NB4 (cell line): ENCODE measurements around the gene REPS1.

ENCODE experiments used
- MYC ChIP-seq: IDR thresholded peaks from 2 replicates; pipeline ENCODE4 v1.6.1; 2011; ENCODE audit warnings: low read depth, low read length
- POLR2A ChIP-seq: IDR thresholded peaks from 2 replicates; pipeline ENCODE4 v1.6.1; 2011; ENCODE audit warnings: mild to moderate bottlenecking; ENCODE audit not compliant: insufficient read length; ENCODE audit errors: extremely low read depth

- TF ChIP-seq POLR2A (no peak), MYC (no peak)
Measured at GRCh38 chr6:138931660-138932059, 56.4 kb downstream of the REPS1 start.
